PC-9 (cell line): Measurements from ENCODE around the gene ZNF613.
A peak's percentile ranks its signal among the peaks of the same experiment; 100 is the strongest.

Experiments used
- CTCF ChIP-seq: fragments of 200-600 bp; sonication (generic); conservative IDR thresholded peaks from 2 replicates; pipeline ENCODE4 v1.6.1; 2017; ENCODE audit warnings: mixed run types, antibody characterized with exemption, mild to moderate bottlenecking, moderate library complexity
- EZH2 ChIP-seq: fragments of 200-600 bp; sonication (generic); IDR thresholded peaks from 2 replicates; pipeline ENCODE4 v1.8.0; 2017; ENCODE audit warnings: antibody characterized with exemption, low read depth

- TF ChIP-seq CTCF, result peak; percentile 55; the same call in 1 of the 2 replicates
- no peak for TF ChIP-seq EZH2
These were observed at the start of gene ZNF613 for GRCh38 chr19:51926784-51927741.
